Chondrocyte (in vitro differentiated cells): ENCODE measurements around the gene UTS2B. TPM values are rescaled to one million over a fixed set of nuclear protein-coding genes. Genes with fewer than 3 reads are reported as not detected.

Experiments used
- DNase-seq: peaks from one replicate; pipeline ENCODE4 v3.0.0; 2021; ENCODE audit warnings: mixed read lengths, low spot score
- H3K27ac Mint-ChIP-seq: one replicate; pipeline ENCODE4 v1.8.0; 2021; ENCODE audit warnings: mild to moderate bottlenecking, moderate library complexity, mixed read lengths; ENCODE audit not compliant: unreplicated experiment
- H3K27me3 Mint-ChIP-seq: 2 replicates; pipeline ENCODE4 v1.8.0; 2021; ENCODE audit warnings: low read depth, mixed read lengths
- H3K36me3 Mint-ChIP-seq: 2 replicates; pipeline ENCODE4 v1.8.0; 2021; ENCODE audit warnings: low read depth, mixed read lengths
- H3K4me1 Mint-ChIP-seq: 2 replicates; pipeline ENCODE4 v1.8.0; 2021; ENCODE audit warnings: low read depth, mild to moderate bottlenecking, mixed read lengths
- H3K4me3 Mint-ChIP-seq: one replicate; pipeline ENCODE4 v1.8.0; 2021; ENCODE audit warnings: mild to moderate bottlenecking, moderate library complexity, mixed read lengths; ENCODE audit not compliant: unreplicated experiment
- H3K9me3 Mint-ChIP-seq: 2 replicates; pipeline ENCODE4 v1.8.0; 2021; ENCODE audit warnings: low read depth, mixed read lengths
- CTCF ChIP-seq: fragments of 200-600 bp; sonication (generic); IDR thresholded peaks from 2 replicates; pipeline ENCODE4 v1.5.0; 2021; ENCODE audit warnings: antibody characterized with exemption, mild to moderate bottlenecking, moderate library complexity
- total RNA-seq: library from RNA; stranded (reverse); gene quantifications from 3 replicates; pipeline ENCODE4 v1.2.1, GENCODE V29; 2021

Gene UTS2B
- total RNA-seq, 1 donor from 2014 or later = 0.17 TPM

GRCh38 chr3:191343913-191344312 is 13.6 kb upstream of the UTS2B start:
- Mint-ChIP-seq H3K36me3 (no peaks in the 10 kb centered on the region), H3K27me3 (no peaks in the 10 kb centered on the region), H3K27ac (peak overlapping the region; percentile 76), H3K9me3 (no peaks in the 10 kb centered on the region), H3K4me3 (no peak overlapping the region), H3K4me1 (peaks cover 53% of the 10 kb centered on the region)
- no peak for DNase-seq
- no peak for TF ChIP-seq CTCF

- no peaks in the 10 kb centered on the region for H3K9me3 Mint-ChIP-seq
- peak overlapping the region; percentile 3 for H3K27ac Mint-ChIP-seq
- no peaks in the 10 kb centered on the region for H3K27me3 Mint-ChIP-seq
- no peak overlapping the region for H3K4me3 Mint-ChIP-seq
- TF ChIP-seq CTCF = no peak
- DNase-seq = no peak
- peaks cover 57% of the 10 kb centered on the region for H3K4me1 Mint-ChIP-seq
- no peaks in the 10 kb centered on the region for H3K36me3 Mint-ChIP-seq
These were observed 12.8 kb upstream of the UTS2B start for GRCh38 chr3:191343115-191343514.

GRCh38 chr3:191342411-191342810 is 12.1 kb upstream of the UTS2B start:
- Mint-ChIP-seq H3K27me3 (no peaks in the 10 kb centered on the region), H3K36me3 (no peaks in the 10 kb centered on the region), H3K4me3 (no peak overlapping the region), H3K4me1 (peaks cover 65% of the 10 kb centered on the region), H3K27ac (peak overlapping the region; percentile 70), H3K9me3 (no peaks in the 10 kb centered on the region)
- DNase-seq = no peak
- no peak for TF ChIP-seq CTCF

GRCh38 chr3:191342006-191342405 is 11.7 kb upstream of the UTS2B start:
- H3K36me3 Mint-ChIP-seq = no peaks in the 10 kb centered on the region
- H3K27me3 Mint-ChIP-seq = no peaks in the 10 kb centered on the region
- peaks cover 69% of the 10 kb centered on the region for H3K4me1 Mint-ChIP-seq
- DNase-seq = no peak
- TF ChIP-seq CTCF = no peak
- no peaks in the 10 kb centered on the region for H3K9me3 Mint-ChIP-seq
- peak overlapping the region; percentile 70 for H3K27ac Mint-ChIP-seq
- H3K4me3 Mint-ChIP-seq = no peak overlapping the region

GRCh38 chr3:191340966-191341365 is 10.6 kb upstream of the UTS2B start:
- no peak for TF ChIP-seq CTCF
- Mint-ChIP-seq H3K27ac (peak overlapping the region; percentile 70), H3K4me1 (peaks cover 79% of the 10 kb centered on the region), H3K36me3 (no peaks in the 10 kb centered on the region), H3K4me3 (no peak overlapping the region), H3K9me3 (no peaks in the 10 kb centered on the region), H3K27me3 (no peaks in the 10 kb centered on the region)
- no peak for DNase-seq
